SK-N-SH (cell line): ENCODE data around the gene TBCC. TPM values are rescaled to one million over a fixed set of nuclear protein-coding genes. Genes with fewer than 3 reads are reported as not detected.

Experiments used
- CTCF ChIA-PET: fragments of 300-600, 350-600 bp; formaldehyde crosslinking; extraction: SDS; loops from one replicate; lab custom pipeline; 2021; lab: Yijun Ruan, JAX
- POLR2A ChIA-PET: fragments of 350-600 bp; sonication (Branson Sonifier 250); formaldehyde crosslinking; extraction: SDS; loops from one replicate; lab custom pipeline; 2020; ENCODE audit warnings: antibody characterized with exemption, inconsistent platforms; lab: Yijun Ruan, JAX
- DNase-seq: peaks from one replicate; pipeline ENCODE4 v3.0.0; 2012
- H2AFZ ChIP-seq: fragments of 200-600 bp; sonication (generic); 2 replicates; pipeline ENCODE4 v1.8.1; 2016; ENCODE audit warnings: antibody characterized with exemption, mild to moderate bottlenecking, low read depth
- H3F3A ChIP-seq: fragments of 200-600 bp; sonication (generic); replicated peaks from 2 replicates; pipeline ENCODE3; 2016; ENCODE audit warnings: antibody characterized with exemption, mild to moderate bottlenecking; ENCODE audit not compliant: insufficient read depth
- H3K27ac ChIP-seq, 2 experiments: fragments of 200-500 bp in 1 of 2; fragments of 200-600 bp in 1 of 2; sonication (Bioruptor generic) in 1 of 2; sonication (generic), shearing (Covaris generic) in 1 of 2; 2 replicates each; pipeline versions ENCODE4 v1.5.1 to v1.6.1; 2014 to 2016; ENCODE audit warnings: low read depth in 2 of 2, inconsistent platforms in 1 of 2, low read length in 1 of 2, mild to moderate bottlenecking in 1 of 2, mixed read lengths in 1 of 2
- H3K27me3 ChIP-seq: fragments of 200-600 bp; sonication (generic), shearing (Covaris generic); 2 replicates; pipeline ENCODE4 v1.6.1; 2016; ENCODE audit warnings: mixed run types; ENCODE audit not compliant: insufficient read depth
- H3K36me3 ChIP-seq, 2 experiments: fragments of 200-500 bp in 1 of 2; fragments of 200-600 bp in 1 of 2; sonication (Bioruptor generic) in 1 of 2; sonication (generic) in 1 of 2; replicated peaks in 1 of 2; 2 replicates each; pipeline versions ENCODE3 to v1.5.1; 2014 to 2016; ENCODE audit warnings: low read length in 1 of 2, mild to moderate bottlenecking in 1 of 2; ENCODE audit not compliant: insufficient read depth in 2 of 2, control insufficient read depth in 1 of 2
- H3K4me1 ChIP-seq, 2 experiments: fragments of 200-500 bp in 1 of 2; fragments of 200-600 bp in 1 of 2; sonication (Bioruptor generic) in 1 of 2; sonication (generic), shearing (Covaris generic) in 1 of 2; 2 replicates each; pipeline versions ENCODE4 v1.5.1 to v1.6.1; 2014 to 2016; ENCODE audit warnings: low read depth in 1 of 2, low read length in 1 of 2, mixed run types in 1 of 2; ENCODE audit not compliant: insufficient read depth in 2 of 2, control insufficient read depth in 1 of 2
- H3K4me2 ChIP-seq: fragments of 200-600 bp; sonication (generic), shearing (Covaris generic); 2 replicates; pipeline ENCODE4 v1.6.1; 2017; ENCODE audit warnings: mixed run types
- H3K4me3 ChIP-seq, 2 experiments: fragments of 200-500 bp in 1 of 2; fragments of 200-600 bp in 1 of 2; sonication (Bioruptor generic) in 1 of 2; sonication (generic), shearing (Covaris generic) in 1 of 2; 2 replicates each; pipeline versions ENCODE4 v1.5.1 to v1.8.1; 2014 to 2016; ENCODE audit warnings: low read depth in 2 of 2, inconsistent platforms in 1 of 2, low read length in 1 of 2, mild to moderate bottlenecking in 1 of 2, mixed read lengths in 1 of 2, moderate library complexity in 1 of 2
- H3K79me2 ChIP-seq: fragments of 200-600 bp; sonication (generic); 2 replicates; pipeline ENCODE4 v1.8.1; 2017; ENCODE audit warnings: mild to moderate bottlenecking; ENCODE audit not compliant: insufficient read depth
- H3K9ac ChIP-seq: fragments of 200-600 bp; sonication (generic); 2 replicates; pipeline ENCODE4 v1.6.1; 2017; ENCODE audit warnings: mixed run types
- H3K9me2 ChIP-seq: fragments of 200-600 bp; sonication (generic); 2 replicates; pipeline ENCODE4 v1.6.1; 2017; ENCODE audit warnings: mixed run types
- H3K9me3 ChIP-seq: fragments of 200-600 bp; sonication (generic); 2 replicates; pipeline ENCODE4 v1.6.1; 2017; ENCODE audit warnings: mixed run types, mild to moderate bottlenecking, moderate library complexity
- H4K20me1 ChIP-seq: fragments of 200-600 bp; sonication (generic); 2 replicates; pipeline ENCODE4 v1.6.1; 2017; ENCODE audit warnings: mild to moderate bottlenecking, mixed run types; ENCODE audit not compliant: insufficient read depth
- FOSL2 ChIP-seq: IDR thresholded peaks from 2 replicates; pipeline ENCODE4 v1.4.0; 2012; ENCODE audit warnings: low read depth, mild to moderate bottlenecking, moderate library complexity, borderline replicate concordance
- MEF2A ChIP-seq: IDR thresholded peaks from 2 replicates; pipeline ENCODE4 v1.4.0; 2012; ENCODE audit warnings: low read depth, borderline replicate concordance
- MXI1 ChIP-seq: IDR thresholded peaks from 2 replicates; pipeline ENCODE4 v1.6.1; 2012; ENCODE audit warnings: mild to moderate bottlenecking, low read depth, low read length, improper control_type of control experiment
- NRF1 ChIP-seq: IDR thresholded peaks from 2 replicates; pipeline ENCODE4 v1.6.1; 2012; ENCODE audit warnings: low read depth, mild to moderate bottlenecking, low read length
- PBX3 ChIP-seq: IDR thresholded peaks from 2 replicates; pipeline ENCODE4; 2012
- POLR2AphosphoS5 ChIP-seq: IDR thresholded peaks from 2 replicates; pipeline ENCODE4 v1.6.1; 2012; ENCODE audit warnings: low read depth, low read length
- RAD21 ChIP-seq: IDR thresholded peaks from 2 replicates; pipeline ENCODE4 v1.6.1; 2012; ENCODE audit warnings: mild to moderate bottlenecking, low read length
- TCF12 ChIP-seq: IDR thresholded peaks from 2 replicates; pipeline ENCODE4 v1.4.0; 2012
- TEAD4 ChIP-seq: IDR thresholded peaks from 2 replicates; pipeline ENCODE4 v1.4.0; 2012; ENCODE audit warnings: mild to moderate bottlenecking, borderline replicate concordance; ENCODE audit not compliant: insufficient read depth
- WGBS: methylation state at CpG from one replicate; pipeline ENCODE4 v1.1.6; 2017; ENCODE audit warnings: low lambda C conversion rate; 5-methylcytosine and 5-hydroxymethylcytosine counted together
- polyA plus RNA-seq, 3 experiments: library from polyadenylated mRNA; depleted of rRNA; stranded (reverse); fragments of >200 nt; gene quantifications; 2 replicates each; pipeline ENCODE4 v1.2.3, GENCODE V29; 2012
- TF ChIP-seq, protein P1 (sequence below): IDR thresholded peaks from 2 replicates; pipeline ENCODE4 v1.4.0; 2012; ENCODE audit warnings: low read depth
- TF ChIP-seq, protein P2 (sequence below): fragments of 150-350 bp; IDR thresholded peaks from 2 replicates; pipeline ENCODE4 v1.6.1; 2017; ENCODE audit warnings: antibody characterized with exemption, low read length, low read depth, borderline replicate concordance
- TF ChIP-seq, protein P3 (sequence below): IDR thresholded peaks from 2 replicates; pipeline ENCODE4 v1.4.0; 2012; ENCODE audit warnings: low read depth, borderline replicate concordance
- TF ChIP-seq, protein P4 (sequence below): fragments of 150-350 bp; IDR thresholded peaks from 2 replicates; pipeline ENCODE4 v1.6.1; 2016; ENCODE audit warnings: mild to moderate bottlenecking, low read depth, low read length
- TF ChIP-seq, protein P5 (sequence below): IDR thresholded peaks from 2 replicates; pipeline ENCODE4 v1.6.1; 2012; ENCODE audit warnings: mild to moderate bottlenecking, low read depth, low read length, moderate library complexity

Gene TBCC
- polyA plus RNA-seq, 1 of the 3 experiments (the other 2 are of a cell fraction), result 18.2 TPM

GRCh38 chr6:42709871-42710270 is 36.0 kb downstream of the TBCC start (continued):
- no peak for TF ChIP-seq PBX3
- TF ChIP-seq, protein P1, sequence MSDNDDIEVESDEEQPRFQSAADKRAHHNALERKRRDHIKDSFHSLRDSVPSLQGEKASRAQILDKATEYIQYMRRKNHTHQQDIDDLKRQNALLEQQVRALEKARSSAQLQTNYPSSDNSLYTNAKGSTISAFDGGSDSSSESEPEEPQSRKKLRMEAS, result no peak

- TF ChIP-seq, protein P2, sequence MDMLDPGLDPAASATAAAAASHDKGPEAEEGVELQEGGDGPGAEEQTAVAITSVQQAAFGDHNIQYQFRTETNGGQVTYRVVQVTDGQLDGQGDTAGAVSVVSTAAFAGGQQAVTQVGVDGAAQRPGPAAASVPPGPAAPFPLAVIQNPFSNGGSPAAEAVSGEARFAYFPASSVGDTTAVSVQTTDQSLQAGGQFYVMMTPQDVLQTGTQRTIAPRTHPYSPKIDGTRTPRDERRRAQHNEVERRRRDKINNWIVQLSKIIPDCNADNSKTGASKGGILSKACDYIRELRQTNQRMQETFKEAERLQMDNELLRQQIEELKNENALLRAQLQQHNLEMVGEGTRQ, result no peak
- TF ChIP-seq, protein P3, sequence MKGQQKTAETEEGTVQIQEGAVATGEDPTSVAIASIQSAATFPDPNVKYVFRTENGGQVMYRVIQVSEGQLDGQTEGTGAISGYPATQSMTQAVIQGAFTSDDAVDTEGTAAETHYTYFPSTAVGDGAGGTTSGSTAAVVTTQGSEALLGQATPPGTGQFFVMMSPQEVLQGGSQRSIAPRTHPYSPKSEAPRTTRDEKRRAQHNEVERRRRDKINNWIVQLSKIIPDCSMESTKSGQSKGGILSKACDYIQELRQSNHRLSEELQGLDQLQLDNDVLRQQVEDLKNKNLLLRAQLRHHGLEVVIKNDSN, result no peak
- Histone ChIP-seq H3K27ac (no peak overlapping the region), H3K4me1 (no peaks in the 10 kb centered on the region), H3K4me2 (no peak overlapping the region), H2AFZ (no peak overlapping the region), H3K9me2 (no peaks in the 10 kb centered on the region), H3F3A (no peaks in the 10 kb centered on the region), H4K20me1 (no peaks in the 10 kb centered on the region), H3K27me3 (no peaks in the 10 kb centered on the region), H3K9me3 (peaks cover 5% of the 10 kb centered on the region; the same call in 1 of the 2 replicates), H3K4me3 (no peak overlapping the region), H3K36me3 (no peaks in the 10 kb centered on the region), H3K79me2 (no peaks in the 10 kb centered on the region), H3K9ac (no peak overlapping the region)
- 81% methylated on average over 8 of the region's 11 CpGs for WGBS
- no peak for DNase-seq
- CTCF ChIA-PET, result interaction anchor here (1.1 kb wide), 1 partner anchor 28 kb away, joined by 3 read pairs; no protein-coding TSS in a partner anchor
- POLR2A ChIA-PET, result no interaction called here
These were observed 37.8 kb downstream of the TBCC start for GRCh38 chr6:42708096-42708495.

GRCh38 chr6:42707595-42707994 is 38.3 kb downstream of the TBCC start:
- Histone ChIP-seq H3K4me2 (no peak overlapping the region), H3K36me3 (no peaks in the 10 kb centered on the region), H3K27ac (no peak overlapping the region), H3K4me1 (no peaks in the 10 kb centered on the region), H3K9me3 (peaks cover 5% of the 10 kb centered on the region; the same call in 1 of the 2 replicates), H3K4me3 (no peak overlapping the region), H3F3A (no peaks in the 10 kb centered on the region), H3K9ac (no peak overlapping the region), H4K20me1 (no peaks in the 10 kb centered on the region), H3K27me3 (no peaks in the 10 kb centered on the region), H3K9me2 (no peaks in the 10 kb centered on the region), H2AFZ (no peak overlapping the region), H3K79me2 (no peaks in the 10 kb centered on the region)
- CTCF ChIA-PET, result interaction anchor here (1.1 to 1.3 kb wide), 2 partner anchors 28 to 46 kb away, joined by 3 read pairs; no protein-coding TSS in a partner anchor
- DNase-seq, result no peak
- POLR2A ChIA-PET, result no interaction called here
- 69% methylated on average over 6 of the region's 7 CpGs for WGBS
- no peak for TF ChIP-seq NRF1
- no peak for TF ChIP-seq FOSL2
- no peak for TF ChIP-seq RAD21
- TF ChIP-seq MXI1, result no peak
- TF ChIP-seq, protein P4, sequence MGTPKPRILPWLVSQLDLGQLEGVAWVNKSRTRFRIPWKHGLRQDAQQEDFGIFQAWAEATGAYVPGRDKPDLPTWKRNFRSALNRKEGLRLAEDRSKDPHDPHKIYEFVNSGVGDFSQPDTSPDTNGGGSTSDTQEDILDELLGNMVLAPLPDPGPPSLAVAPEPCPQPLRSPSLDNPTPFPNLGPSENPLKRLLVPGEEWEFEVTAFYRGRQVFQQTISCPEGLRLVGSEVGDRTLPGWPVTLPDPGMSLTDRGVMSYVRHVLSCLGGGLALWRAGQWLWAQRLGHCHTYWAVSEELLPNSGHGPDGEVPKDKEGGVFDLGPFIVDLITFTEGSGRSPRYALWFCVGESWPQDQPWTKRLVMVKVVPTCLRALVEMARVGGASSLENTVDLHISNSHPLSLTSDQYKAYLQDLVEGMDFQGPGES, result no peak
- TF ChIP-seq, protein P5, sequence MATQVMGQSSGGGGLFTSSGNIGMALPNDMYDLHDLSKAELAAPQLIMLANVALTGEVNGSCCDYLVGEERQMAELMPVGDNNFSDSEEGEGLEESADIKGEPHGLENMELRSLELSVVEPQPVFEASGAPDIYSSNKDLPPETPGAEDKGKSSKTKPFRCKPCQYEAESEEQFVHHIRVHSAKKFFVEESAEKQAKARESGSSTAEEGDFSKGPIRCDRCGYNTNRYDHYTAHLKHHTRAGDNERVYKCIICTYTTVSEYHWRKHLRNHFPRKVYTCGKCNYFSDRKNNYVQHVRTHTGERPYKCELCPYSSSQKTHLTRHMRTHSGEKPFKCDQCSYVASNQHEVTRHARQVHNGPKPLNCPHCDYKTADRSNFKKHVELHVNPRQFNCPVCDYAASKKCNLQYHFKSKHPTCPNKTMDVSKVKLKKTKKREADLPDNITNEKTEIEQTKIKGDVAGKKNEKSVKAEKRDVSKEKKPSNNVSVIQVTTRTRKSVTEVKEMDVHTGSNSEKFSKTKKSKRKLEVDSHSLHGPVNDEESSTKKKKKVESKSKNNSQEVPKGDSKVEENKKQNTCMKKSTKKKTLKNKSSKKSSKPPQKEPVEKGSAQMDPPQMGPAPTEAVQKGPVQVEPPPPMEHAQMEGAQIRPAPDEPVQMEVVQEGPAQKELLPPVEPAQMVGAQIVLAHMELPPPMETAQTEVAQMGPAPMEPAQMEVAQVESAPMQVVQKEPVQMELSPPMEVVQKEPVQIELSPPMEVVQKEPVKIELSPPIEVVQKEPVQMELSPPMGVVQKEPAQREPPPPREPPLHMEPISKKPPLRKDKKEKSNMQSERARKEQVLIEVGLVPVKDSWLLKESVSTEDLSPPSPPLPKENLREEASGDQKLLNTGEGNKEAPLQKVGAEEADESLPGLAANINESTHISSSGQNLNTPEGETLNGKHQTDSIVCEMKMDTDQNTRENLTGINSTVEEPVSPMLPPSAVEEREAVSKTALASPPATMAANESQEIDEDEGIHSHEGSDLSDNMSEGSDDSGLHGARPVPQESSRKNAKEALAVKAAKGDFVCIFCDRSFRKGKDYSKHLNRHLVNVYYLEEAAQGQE, result no peak
- TF ChIP-seq MEF2A, result no peak
- no peak for TF ChIP-seq POLR2AphosphoS5
- TF ChIP-seq TCF12, result no peak
- TF ChIP-seq TEAD4, result no peak
- TF ChIP-seq, protein P2, result no peak
